ENCODE results near the gene SCAMP3.

SCAMP3 gene

DNA sequence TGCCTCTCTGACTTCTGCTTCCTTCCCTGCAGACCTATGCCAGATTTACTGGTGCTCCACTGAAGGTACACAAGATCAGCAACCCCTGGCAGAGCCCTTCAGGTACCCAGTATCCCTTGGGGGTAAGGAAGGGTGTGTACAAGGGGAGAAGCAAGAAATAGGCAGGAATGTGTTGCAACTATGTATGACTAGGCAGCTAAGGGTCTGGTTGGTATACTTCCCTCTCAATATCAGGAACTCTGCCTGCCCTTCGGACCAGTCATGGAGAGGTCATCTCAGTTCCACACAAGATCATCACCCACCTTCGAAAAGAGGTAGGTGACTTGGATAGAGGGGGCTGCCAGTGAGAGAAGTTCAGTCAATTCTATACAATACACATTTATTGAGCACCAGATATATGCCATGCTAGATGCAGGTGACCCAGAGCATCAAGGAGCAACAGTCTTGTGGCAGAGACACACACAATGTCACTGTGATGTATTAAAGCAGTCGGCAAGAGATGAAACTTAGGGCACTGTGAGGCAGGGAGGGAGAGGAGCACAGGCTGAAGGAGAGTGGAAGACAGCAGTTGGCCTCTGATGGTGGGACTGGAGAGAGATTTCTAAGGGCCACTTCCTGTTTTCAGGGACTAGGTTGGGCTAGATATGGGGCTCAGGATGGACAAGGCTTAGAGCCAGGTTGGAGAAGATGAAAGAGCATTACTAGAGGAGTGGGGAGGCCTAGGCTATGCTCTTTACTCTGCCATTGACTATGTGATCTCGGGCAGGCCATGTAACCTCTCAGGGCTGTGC is 51.7 kb downstream of the SCAMP3 start:
- no peaks in the 10 kb centered on the region for H3K9me3 ChIP-seq (ENCODE audit: control insufficient read depth, insufficient read depth, low read depth, low read length)
- no peak overlapping the region for H3K9ac ChIP-seq (ENCODE audit: low read length)
- no peaks in the 10 kb centered on the region for H3K27me3 ChIP-seq (ENCODE audit: control insufficient read depth, insufficient read depth, low read length)
- H3K4me1 ChIP-seq (ENCODE audit: control insufficient read depth, insufficient read depth, low read length) = peaks cover 15% of the 10 kb centered on the region
- H3K4me3 ChIP-seq (ENCODE audit: low read depth, low read length) = no peak overlapping the region
- peaks cover 11% of the 10 kb centered on the region for H3K36me3 ChIP-seq (ENCODE audit: control insufficient read depth, insufficient read depth, low read length)
- no peak overlapping the region for H3K27ac ChIP-seq (ENCODE audit: low read depth, low read length)

DNA sequence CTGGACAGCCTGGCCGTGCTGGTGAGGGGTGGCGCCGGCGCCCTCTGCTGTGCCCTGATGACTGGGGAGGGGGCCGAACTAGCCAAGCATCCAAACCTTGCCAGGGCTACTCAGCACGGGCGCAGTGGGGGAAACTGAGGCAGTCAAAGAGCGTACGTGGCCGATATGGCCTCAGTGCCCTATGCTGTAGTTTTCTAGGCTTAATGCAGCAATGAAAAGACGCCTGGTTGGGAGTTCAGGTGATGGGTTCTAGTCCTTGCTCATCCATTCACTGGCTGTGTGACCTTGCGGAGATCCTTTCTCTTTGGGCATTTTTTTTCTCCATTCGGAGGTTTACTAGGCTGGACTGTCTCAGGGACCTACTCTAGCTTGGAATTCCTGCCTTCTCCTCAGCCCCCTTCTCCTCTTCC is 52.8 kb downstream of the SCAMP3 start:
- peaks cover 17% of the 10 kb centered on the region for H3K36me3 ChIP-seq (ENCODE audit: control insufficient read depth, insufficient read depth, low read length)
- peak overlapping the region; percentile 91 for H3K9ac ChIP-seq (ENCODE audit: low read length)
- H3K9me3 ChIP-seq (ENCODE audit: control insufficient read depth, insufficient read depth, low read depth, low read length) = no peaks in the 10 kb centered on the region
- peak overlapping the region; percentile 98; the same call in 1 of the 2 replicates for H3K27ac ChIP-seq (ENCODE audit: low read depth, low read length)
- H3K4me1 ChIP-seq (ENCODE audit: control insufficient read depth, insufficient read depth, low read length) = peaks cover 15% of the 10 kb centered on the region
- H3K27me3 ChIP-seq (ENCODE audit: control insufficient read depth, insufficient read depth, low read length) = no peaks in the 10 kb centered on the region
- H3K4me3 ChIP-seq (ENCODE audit: low read depth, low read length) = peak overlapping the region; percentile 85

DNA sequence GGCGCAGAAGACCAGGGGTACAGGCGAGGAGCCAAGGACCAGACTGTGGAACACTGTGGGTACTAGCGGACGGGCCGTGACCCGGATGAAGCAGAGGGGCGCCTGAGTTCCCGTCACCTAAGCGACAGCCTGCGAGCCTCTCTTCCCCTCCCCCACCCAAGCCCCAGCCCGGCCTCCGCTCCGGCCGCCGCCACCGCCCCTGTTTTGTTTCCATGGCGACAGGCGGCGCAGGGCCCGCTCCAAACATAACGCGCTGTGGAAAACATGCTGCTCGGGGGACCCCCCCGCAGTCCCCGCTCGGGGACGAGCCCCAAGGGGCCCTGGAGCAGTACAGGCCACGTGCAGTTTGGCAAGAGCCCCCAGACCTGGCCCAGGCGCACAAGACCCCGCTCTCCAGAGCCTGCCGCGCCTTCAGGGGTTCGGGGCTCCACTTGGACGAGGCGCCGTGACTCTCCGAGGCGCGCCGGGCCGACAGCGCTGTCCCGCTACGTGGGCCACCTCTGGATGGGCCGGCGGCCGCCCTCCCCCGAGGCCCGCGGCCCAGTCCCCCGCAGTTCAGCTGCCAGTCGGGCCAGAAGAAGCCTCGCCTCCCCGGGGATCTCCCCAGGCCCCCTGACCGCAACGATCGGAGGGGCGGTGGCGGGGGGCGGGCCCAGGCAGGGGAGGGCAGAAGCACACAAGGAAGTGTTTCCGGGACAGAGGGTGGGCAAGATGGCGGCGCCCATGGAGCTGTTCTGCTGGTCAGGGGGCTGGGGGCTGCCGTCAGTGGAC is 53.4 kb downstream of the SCAMP3 start, which contains the start of gene MTX1:
TSS of gene MTX1 (plus strand) at position 155 of the 771 bp plus-strand sequence. CDS start at position 265, 110 bp downstream.
- peaks cover 19% of the 10 kb centered on the region for H3K36me3 ChIP-seq (ENCODE audit: control insufficient read depth, insufficient read depth, low read length)
- no peaks in the 10 kb centered on the region for H3K27me3 ChIP-seq (ENCODE audit: control insufficient read depth, insufficient read depth, low read length)
- peaks cover 15% of the 10 kb centered on the region for H3K4me1 ChIP-seq (ENCODE audit: control insufficient read depth, insufficient read depth, low read length)
- H3K9ac ChIP-seq (ENCODE audit: low read length) = peak within 1 kb of the TSS; percentile 91
- peak within 1 kb of the TSS; percentile 85 for H3K4me3 ChIP-seq (ENCODE audit: low read depth, low read length)
- no peaks in the 10 kb centered on the region for H3K9me3 ChIP-seq (ENCODE audit: control insufficient read depth, insufficient read depth, low read depth, low read length)
- peak within 1 kb of the TSS; percentile 98 for H3K27ac ChIP-seq (ENCODE audit: low read depth, low read length)

DNA sequence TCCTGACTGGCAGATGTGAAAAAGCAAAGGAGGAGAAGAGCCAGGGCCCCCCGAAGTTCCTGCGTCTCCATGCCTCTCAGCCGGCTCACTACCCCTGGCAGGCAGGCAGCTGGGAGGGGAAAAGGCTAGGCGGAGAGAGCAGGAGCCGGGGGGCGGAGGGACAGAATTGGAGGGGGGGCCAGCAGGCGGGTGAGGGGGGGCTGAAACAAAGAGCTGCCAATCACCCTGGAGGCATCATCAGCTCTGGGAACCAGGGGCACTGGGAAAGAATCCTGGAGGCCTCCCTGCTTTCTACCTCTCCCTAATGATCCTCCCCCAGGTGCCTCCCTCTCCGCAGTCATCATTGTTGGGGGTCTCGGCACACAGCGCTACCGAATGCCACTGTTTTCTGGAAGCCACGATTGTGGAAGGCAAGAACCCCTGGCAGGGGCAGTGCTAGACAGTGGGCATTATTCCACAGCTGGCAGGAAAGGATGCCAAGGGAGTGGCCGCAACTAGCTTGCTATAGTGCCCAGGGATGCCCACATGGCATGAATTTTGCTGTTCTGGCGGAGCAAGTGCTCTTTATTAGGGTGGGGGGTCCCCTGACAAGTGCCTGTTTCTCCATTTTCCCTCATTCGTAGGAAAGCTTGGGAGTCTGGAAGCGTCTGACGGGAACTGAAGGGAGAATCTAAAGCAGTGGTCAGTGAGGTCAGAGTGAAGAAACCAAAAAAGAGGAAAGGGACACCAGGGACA is 54.2 kb downstream of the SCAMP3 start, which contains the start of gene THBS3:
TSS of gene THBS3 (minus strand) at position 92 of the 735 bp plus-strand sequence. CDS start at position 71, 21 bp downstream.
- Histone ChIP-seq H3K9me3 (ENCODE audit: control insufficient read depth, insufficient read depth, low read depth, low read length) (no peaks in the 10 kb centered on the region), H3K36me3 (ENCODE audit: control insufficient read depth, insufficient read depth, low read length) (peaks cover 25% of the 10 kb centered on the region), H3K27ac (ENCODE audit: low read depth, low read length) (peak within 1 kb of the TSS; percentile 98), H3K27me3 (ENCODE audit: control insufficient read depth, insufficient read depth, low read length) (no peaks in the 10 kb centered on the region), H3K4me3 (ENCODE audit: low read depth, low read length) (peak within 1 kb of the TSS; percentile 85), H3K4me1 (ENCODE audit: control insufficient read depth, insufficient read depth, low read length) (peaks cover 15% of the 10 kb centered on the region), H3K9ac (ENCODE audit: low read length) (peak within 1 kb of the TSS; percentile 91)

DNA sequence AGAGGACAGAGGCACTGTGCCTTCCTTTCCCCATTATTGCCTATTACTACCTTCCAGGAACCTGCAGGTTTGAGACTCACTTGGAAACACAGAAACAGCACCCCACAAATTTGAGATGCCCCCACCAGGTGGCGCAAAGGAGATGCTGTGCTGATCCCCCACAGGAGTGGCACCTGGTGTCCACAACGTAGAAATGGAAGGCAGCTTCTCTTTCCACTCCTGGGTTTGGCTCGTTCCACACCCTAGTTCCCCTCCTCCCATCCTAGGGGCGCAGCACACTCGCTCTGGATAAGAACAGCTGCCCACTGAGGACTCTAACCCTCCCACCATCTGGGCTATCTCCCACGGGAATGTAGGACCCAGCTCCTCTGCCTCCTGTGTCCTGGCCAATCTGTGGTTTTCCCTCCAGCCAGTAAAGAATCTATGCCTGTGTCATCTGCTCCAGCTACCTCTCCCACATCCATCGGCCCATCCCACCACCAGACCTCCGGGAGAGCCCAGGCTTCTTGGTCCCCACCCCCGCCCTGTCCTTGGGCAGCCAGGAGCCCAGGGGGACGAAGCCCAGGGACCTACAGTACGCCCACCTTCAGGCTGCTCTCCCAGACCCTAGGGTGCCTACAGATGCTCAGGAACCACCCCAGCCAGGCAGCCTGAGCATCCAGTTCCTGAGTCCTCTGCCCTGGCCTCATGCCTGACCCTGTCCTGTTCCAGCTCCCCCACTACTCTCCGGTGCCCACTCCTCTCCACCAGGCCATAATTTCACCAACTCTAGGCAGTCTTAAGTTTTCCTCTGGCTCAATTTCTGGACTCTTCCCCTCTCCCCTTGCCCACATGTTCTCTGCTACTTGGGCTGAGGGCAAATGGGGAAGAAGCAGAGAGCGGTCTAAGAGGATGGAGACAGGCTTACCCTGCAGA is 55.0 kb downstream of the SCAMP3 start:
- peaks cover 15% of the 10 kb centered on the region for H3K4me1 ChIP-seq (ENCODE audit: control insufficient read depth, insufficient read depth, low read length)
- H3K27ac ChIP-seq (ENCODE audit: low read depth, low read length) = no peak overlapping the region; the same call in 1 of the 2 replicates
- no peaks in the 10 kb centered on the region for H3K27me3 ChIP-seq (ENCODE audit: control insufficient read depth, insufficient read depth, low read length)
- H3K36me3 ChIP-seq (ENCODE audit: control insufficient read depth, insufficient read depth, low read length) = peaks cover 32% of the 10 kb centered on the region
- H3K9ac ChIP-seq (ENCODE audit: low read length) = peak overlapping the region; percentile 79
- no peaks in the 10 kb centered on the region for H3K9me3 ChIP-seq (ENCODE audit: control insufficient read depth, insufficient read depth, low read depth, low read length)
- H3K4me3 ChIP-seq (ENCODE audit: low read depth, low read length) = peak overlapping the region; percentile 85
